NCI-H2171 (cell line): ENCODE data around the gene HTRA1.

ENCODE experiments used
- DNase-seq: peaks from one replicate; lab custom pipeline; 2025; lab: John Stamatoyannopoulos, UW

Gene HTRA1

GRCh38 chr10:122474131-122474818, 12.9 kb downstream of the HTRA1 start:
- DNase-seq = no peak

- DNase-seq = no peak
These were observed 13.7 kb downstream of the HTRA1 start for GRCh38 chr10:122475100-122475499.

GRCh38 chr10:122475591-122476332, 14.4 kb downstream of the HTRA1 start:
- DNase-seq = no peak

- peak; percentile 35 for DNase-seq
These were observed 15.0 kb downstream of the HTRA1 start for GRCh38 chr10:122476333-122476695.

GRCh38 chr10:122477436-122477835, 16.1 kb downstream of the HTRA1 start:
- DNase-seq = no peak

GRCh38 chr10:122478971-122479370, 17.6 kb downstream of the HTRA1 start:
- no peak for DNase-seq

GRCh38 chr10:122480146-122480833, 18.9 kb downstream of the HTRA1 start:
- no peak for DNase-seq

GRCh38 chr10:122481296-122482056, 20.1 kb downstream of the HTRA1 start:
- no peak for DNase-seq

GRCh38 chr10:122484276-122485060, 23.1 kb downstream of the HTRA1 start:
- no peak for DNase-seq

GRCh38 chr10:122485670-122486069, 24.3 kb downstream of the HTRA1 start:
- no peak for DNase-seq

- no peak for DNase-seq
These were observed 25.2 kb downstream of the HTRA1 start for GRCh38 chr10:122486406-122487080.

- peak; percentile 36 for DNase-seq
These were observed 25.9 kb downstream of the HTRA1 start for GRCh38 chr10:122487174-122487765.

GRCh38 chr10:122490268-122490667, 28.9 kb downstream of the HTRA1 start:
- DNase-seq = no peak

GRCh38 chr10:122490786-122491680, 29.7 kb downstream of the HTRA1 start:
- no peak for DNase-seq

- DNase-seq = no peak
These were observed 30.7 kb downstream of the HTRA1 start for GRCh38 chr10:122492006-122492405.

GRCh38 chr10:122492999-122493481, 31.7 kb downstream of the HTRA1 start:
- DNase-seq = no peak

- no peak for DNase-seq
These were observed 32.4 kb downstream of the HTRA1 start for GRCh38 chr10:122493761-122494160.

GRCh38 chr10:122494173-122494820, 32.9 kb downstream of the HTRA1 start:
- no peak for DNase-seq

GRCh38 chr10:122494833-122495232, 33.5 kb downstream of the HTRA1 start:
- DNase-seq = no peak
